ENCODE data around the gene PGM2.

PGM2 gene

DNA sequence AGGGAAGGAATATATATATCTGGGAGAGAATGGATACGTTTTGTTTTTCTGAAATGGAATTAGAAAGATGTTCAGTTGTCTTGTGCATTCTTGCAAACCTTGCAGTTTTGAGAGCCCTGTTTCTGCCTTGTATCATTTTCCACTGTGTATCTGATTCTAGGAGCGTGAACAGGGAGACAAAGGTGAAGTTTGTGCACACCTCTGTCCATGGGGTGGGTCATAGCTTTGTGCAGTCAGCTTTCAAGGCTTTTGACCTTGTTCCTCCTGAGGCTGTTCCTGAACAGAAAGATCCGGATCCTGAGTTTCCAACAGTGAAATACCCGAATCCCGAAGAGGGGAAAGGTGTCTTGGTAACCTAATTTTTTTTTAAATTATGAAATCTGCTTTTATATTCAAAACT is 17.7 kb downstream of the PGM2 start:
- in situ Hi-C loops (cut with MboI; ENCODE audit: low pct_unique_long_range_greater_than_20kb, low sequenced_read_pairs) = loop anchor here (25.0 kb wide), 1 partner anchor 843 kb away; no protein-coding TSS in a partner anchor
- DNase-seq = no peak

DNA sequence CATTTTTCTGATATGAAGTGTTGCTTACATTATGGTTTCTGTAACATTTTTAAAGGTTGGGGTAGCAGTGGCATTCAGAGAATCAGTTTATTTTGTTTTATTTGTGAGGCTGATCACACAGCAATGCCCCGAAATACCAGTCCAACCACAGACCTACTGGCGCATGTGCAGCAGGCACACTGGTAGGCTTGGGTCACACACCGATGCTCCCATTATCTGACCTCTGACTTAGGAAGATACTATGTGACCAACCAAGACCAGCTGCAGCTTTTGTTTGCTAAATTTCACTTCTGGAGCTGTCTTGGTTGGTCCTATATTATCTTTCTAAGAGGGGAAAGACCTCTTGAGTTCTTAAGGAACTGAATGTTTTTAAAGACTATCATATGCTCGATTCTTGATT is 18.7 kb downstream of the PGM2 start:
- in situ Hi-C loops (cut with MboI; ENCODE audit: low pct_unique_long_range_greater_than_20kb, low sequenced_read_pairs) = loop anchor here (25.0 kb wide), 1 partner anchor 842 kb away; no protein-coding TSS in a partner anchor
- no peak for DNase-seq

DNA sequence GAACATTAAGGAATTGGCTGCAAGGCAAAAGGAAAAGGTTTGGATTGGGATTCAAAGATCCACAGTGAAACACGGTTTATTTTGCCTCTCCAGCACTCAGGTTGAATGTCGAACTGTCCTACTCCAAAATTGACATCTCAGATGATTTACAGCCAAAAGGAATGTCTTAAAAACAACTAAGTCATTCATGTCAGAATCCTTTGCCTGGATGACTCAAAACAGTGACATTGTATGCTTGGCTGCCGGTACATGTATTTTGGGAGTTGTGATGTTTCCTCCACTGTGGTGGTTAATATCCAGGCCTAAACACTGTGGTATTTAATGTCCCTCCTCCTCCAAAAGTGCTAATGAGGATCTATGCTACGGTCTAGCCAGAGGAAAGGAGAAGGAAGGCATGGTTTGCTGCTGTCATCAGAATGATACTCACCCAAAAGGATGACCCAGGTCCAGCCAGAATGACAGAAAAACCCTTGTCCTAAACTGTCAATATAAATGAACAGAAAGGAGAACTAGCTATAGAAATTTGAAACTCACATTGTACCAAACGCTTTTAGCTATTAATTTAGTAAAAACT is 20.9 kb downstream of the PGM2 start:
- in situ Hi-C loops (cut with MboI; ENCODE audit: low pct_unique_long_range_greater_than_20kb, low sequenced_read_pairs) = loop anchor here (25.0 kb wide), 1 partner anchor 840 kb away; no protein-coding TSS in a partner anchor

DNA sequence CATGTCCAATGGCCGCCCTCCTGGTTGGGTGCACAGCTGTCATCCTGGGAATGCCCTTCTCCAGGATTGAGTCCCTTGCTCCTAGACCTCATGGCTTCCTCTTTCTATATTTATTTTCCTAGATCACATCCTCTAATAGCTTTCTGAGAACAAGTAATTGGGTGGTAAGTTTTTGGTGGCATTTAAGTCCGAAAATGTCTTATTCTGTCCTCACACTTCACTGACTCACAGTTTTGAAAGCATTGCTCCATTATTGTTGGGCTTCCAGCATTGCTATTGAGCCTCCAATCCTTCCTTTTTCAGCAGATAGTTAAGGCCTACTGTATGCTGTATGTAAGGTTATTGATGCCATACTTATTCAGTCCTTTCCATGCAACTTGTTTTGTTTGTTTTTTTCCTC is 25.9 kb downstream of the PGM2 start:
- DNase-seq = no peak
- in situ Hi-C loops (cut with MboI; ENCODE audit: low pct_unique_long_range_greater_than_20kb, low sequenced_read_pairs) = no loop called here

More for the DNA sequence above, 20.9 kb downstream of the PGM2 start:
- DNase-seq = no peak

DNA sequence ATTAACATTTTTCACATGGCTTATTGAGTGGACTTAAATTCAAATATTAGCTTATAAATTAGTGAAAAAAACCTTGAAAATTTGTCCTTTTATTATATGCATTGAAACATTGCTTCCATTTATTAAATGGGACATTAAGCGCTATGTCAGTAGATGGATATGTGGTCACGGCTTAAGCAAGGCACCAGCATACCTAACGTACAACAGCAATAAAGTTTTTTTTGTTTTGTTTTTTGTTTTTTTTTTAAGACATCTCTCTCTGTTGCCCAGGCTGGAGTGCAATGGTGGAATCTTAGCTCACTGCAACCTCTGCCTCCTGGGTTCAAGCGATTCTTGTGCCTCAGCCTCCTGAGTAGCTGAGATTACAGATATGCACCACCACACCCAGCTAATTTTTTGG is 31.6 kb downstream of the PGM2 start:
- DNase-seq = no peak
- in situ Hi-C loops (cut with MboI; ENCODE audit: low pct_unique_long_range_greater_than_20kb, low sequenced_read_pairs) = no loop called here

DNA sequence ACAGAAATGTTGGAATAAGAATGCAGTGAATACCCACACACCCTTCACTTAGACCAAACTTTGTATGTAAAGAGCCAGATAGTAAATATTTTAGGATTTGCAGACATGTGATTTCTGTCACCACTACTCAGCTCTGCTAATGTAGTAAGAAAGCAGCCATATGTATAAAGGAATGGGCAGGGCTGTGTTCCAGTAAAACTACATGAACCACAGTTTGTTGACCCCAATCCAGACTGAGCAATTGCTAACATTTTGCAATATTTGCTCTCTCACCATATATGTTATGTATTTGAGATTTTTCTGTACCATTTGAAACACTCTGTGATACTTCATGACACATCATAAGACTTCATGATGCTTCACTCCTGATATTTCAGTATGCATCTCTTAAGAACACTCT is 32.4 kb downstream of the PGM2 start:
- DNase-seq = no peak
- in situ Hi-C loops (cut with MboI; ENCODE audit: low pct_unique_long_range_greater_than_20kb, low sequenced_read_pairs) = no loop called here

DNA sequence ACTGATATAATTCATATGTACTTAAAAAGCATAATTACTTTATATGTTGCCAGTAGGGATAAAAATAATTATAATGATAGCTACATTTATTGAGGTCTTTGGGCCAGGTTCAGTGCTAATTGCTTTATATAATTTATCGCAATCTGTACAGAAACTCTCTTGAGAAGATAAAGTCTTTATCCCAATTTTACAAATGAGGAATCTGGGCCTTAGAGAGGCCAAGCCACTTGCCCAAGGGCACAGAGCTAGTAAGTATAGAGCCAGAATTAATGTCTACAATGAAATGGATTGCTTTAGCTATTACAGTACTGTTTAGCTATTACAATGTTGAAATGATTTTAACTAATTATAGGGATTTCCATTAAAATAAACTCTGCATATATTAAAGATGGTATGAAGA is 33.8 kb downstream of the PGM2 start:
- in situ Hi-C loops (cut with MboI; ENCODE audit: low pct_unique_long_range_greater_than_20kb, low sequenced_read_pairs) = no loop called here
- no peak for DNase-seq

DNA sequence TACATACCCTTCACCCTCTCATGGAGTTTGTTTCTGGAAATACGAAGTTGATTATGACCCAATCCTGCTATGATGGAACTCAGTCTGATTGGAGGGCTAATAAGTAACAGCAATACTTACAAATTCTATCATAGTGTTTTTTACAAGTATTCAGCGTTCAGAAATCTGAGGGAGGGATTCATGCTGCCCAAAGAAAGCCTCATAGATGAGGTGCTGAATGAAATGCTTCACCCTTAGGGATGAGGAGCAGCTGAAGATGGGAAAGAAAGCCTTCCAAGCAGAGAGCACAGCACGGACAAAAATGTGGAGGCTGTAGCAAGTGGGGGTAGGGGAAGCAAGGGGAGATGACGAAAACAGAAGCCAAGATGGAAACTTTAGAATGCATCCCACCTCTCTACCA is 36.5 kb downstream of the PGM2 start:
- in situ Hi-C loops (cut with MboI; ENCODE audit: low pct_unique_long_range_greater_than_20kb, low sequenced_read_pairs) = no loop called here
- DNase-seq = no peak

DNA sequence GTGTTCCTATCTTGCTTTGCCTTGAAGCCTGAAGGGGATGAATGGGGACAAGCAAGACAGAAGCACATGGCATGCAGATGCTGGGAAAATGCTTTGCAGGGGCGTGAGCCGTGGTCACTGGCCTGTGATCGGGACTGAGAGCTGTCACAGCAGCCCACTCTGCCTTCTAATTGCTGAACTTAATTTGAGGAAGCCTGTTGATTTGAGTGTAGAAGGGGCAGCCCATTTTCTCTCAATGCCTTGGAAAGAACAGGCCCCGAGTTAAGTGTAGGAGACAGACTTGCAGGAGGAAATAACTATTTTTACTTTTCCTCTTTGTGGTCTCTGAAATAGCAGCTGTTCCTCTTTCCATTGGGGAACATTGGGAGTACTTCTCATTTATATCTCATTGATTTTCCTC is 38.3 kb downstream of the PGM2 start:
- in situ Hi-C loops (cut with MboI; ENCODE audit: low pct_unique_long_range_greater_than_20kb, low sequenced_read_pairs) = no loop called here
- peak; percentile 90 for DNase-seq

DNA sequence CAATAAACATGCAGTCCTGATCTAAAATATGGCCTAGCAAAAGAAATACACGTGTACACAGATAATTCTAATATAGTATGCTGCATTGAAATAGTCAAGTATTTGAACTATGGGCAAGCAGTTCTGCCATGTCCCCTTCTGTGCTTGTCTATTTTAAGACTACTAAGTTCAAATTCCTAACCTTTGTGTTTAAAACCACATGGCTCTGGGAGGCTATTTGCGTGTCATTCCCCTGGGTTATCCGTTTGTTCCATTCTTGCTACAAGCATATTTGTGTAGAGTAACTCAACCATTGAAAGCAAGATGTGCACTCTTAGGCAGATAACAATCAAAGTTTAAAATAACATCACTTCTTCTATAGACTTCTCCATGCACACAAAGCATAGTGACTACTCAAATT is 39.0 kb downstream of the PGM2 start:
- in situ Hi-C loops (cut with MboI; ENCODE audit: low pct_unique_long_range_greater_than_20kb, low sequenced_read_pairs) = no loop called here
- peak; percentile 34 for DNase-seq

DNA sequence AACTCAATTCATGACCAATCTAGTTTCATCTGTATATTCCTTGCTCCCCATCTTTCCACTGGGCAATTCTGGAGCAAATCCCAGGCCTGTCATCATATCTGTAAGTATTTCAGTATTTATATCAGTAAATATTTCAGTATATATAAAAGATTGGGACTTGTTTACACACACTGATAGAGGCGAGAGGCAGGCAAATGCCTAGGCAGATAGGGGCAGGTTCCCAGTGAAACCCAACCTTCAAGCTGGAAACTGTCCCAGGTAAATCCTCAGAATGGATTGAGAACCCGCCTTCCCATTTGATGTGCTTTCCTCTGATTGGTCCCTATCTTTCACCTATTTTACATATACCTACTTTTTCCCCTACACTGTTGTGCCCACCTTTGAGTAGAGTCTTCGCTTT is 40.6 kb downstream of the PGM2 start:
- DNase-seq = no peak
- in situ Hi-C loops (cut with MboI; ENCODE audit: low pct_unique_long_range_greater_than_20kb, low sequenced_read_pairs) = no loop called here

DNA sequence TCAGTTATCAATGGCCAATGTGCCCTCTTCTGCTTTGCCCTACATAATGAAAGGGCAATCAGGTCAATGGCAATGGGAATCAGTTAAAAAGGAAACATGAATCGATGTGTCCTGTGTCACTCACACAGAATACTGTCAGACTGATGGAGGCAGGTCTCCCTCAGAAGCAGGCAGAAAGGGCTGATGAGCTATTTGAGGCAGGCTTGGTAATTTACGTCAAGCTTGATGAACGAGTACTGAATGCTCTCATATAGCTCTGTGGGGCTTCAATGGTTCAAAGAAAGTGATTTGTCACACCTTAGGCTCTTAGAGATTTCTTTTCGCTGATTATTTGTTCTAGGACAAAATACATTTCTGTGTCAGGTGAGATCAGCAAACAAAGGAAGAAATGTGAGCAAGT is 41.8 kb downstream of the PGM2 start:
- in situ Hi-C loops (cut with MboI; ENCODE audit: low pct_unique_long_range_greater_than_20kb, low sequenced_read_pairs) = no loop called here
- DNase-seq = no peak

DNA sequence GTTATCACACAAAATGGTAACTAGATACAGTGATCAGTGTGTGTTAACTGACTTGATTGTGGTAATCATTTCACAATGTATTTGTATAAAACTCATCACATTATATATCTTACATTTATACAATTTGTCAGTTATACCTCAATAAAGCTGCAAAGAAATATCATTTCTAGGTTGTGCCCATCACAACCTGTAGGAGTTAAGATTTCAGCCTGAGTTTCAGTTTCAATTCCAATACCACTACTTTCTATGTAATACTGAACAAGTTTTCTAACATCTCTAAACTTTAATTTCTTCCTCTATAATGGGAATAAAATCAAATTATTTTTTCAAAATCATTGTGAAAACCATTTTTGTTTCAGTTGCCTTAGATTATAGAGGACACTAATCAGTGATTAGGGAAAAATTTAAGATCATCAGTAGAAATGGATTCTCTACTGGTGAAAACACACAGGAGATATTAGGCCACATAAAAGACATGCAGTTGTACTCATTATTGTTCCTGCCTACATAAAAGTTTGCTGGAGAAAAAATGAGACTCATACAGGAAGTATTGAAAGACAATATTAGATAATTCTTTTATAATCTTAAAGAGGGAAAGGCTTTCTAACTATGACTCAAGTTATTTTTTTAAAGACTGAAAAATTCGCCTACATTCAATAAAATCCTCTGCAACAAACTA is 46.0 kb downstream of the PGM2 start:
- DNase-seq = no peak
- in situ Hi-C loops (cut with MboI; ENCODE audit: low pct_unique_long_range_greater_than_20kb, low sequenced_read_pairs) = no loop called here

DNA sequence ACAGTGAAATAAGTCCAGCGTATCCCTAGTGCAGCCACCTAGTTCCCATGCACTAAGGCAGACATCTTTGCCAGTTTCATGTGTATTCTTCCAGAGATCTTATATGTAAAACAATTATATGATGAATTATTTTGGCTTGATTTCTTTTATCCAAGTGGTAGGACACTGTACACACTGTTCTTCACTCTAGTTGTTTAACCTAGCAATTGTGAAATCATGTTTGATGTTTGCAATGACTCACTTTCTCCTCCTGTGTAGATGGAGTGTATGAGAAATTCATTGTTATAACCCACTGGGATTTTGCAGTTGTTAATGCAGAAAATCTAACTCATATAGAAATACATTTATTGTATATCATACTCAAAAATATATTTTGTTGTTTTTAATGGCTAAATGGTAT is 46.9 kb downstream of the PGM2 start:
- in situ Hi-C loops (cut with MboI; ENCODE audit: low pct_unique_long_range_greater_than_20kb, low sequenced_read_pairs) = no loop called here

DNA sequence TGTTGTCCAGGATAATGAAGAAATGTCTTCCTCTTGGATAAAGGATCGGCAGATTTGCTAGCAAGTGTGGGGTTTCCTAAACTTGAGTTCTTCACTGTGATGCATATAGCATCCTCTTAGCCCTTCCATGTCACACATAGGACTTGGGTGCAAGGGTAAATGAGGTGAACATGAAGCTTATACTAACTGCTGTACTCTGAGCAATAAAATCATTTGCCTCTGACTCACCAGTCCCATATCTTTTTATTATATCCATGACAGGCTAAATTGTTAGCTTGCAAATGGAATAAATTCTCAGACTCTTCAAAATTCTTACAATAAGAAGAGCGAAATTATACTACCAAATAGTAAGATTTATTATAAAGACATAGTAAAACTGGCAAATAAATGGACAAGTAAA is 49.7 kb downstream of the PGM2 start:
- in situ Hi-C loops (cut with MboI; ENCODE audit: low pct_unique_long_range_greater_than_20kb, low sequenced_read_pairs) = no loop called here
- no peak for DNase-seq

More for the DNA sequence above, 46.9 kb downstream of the PGM2 start:
- DNase-seq = no peak

DNA sequence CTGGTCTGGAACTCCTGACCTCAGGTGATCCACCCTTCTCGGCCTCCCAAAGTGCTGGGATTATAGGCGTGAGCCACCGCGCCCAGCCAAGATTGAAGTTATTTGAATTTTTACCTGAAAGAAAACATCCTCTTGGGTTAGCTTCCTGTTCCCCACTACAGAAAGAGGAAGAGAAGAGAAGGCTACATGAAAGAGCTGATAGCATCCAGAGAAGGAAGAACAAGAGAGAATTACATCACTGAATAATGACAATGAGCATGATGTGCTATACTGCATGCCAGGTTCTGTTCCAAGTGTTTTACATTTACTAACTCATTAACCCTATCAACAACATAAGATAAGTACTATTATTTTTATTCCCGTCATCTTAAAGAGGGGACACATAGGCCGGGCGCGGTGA is 52.9 kb downstream of the PGM2 start:
- in situ Hi-C loops (cut with MboI; ENCODE audit: low pct_unique_long_range_greater_than_20kb, low sequenced_read_pairs) = no loop called here
- DNase-seq = peak; percentile 50

DNA sequence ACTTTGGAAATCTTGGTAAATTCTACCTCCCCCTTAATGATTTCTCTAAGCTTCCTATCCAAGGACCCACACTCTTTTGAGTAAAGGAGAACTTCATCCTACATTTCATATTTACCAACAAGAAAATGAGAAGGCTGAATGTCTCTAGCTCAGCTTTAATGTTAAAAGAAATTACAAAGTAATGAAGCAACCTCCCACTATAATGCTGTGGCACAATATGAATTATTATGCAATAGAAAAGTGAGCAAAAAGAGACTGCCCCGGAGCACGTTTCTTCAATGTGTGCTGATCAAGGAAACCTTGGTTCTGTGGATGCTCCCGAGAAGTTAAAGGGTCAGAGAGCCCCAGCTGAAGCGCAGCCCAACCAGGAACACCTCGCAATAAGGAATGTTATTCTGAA is 55.3 kb downstream of the PGM2 start:
- DNase-seq = no peak
- in situ Hi-C loops (cut with MboI; ENCODE audit: low pct_unique_long_range_greater_than_20kb, low sequenced_read_pairs) = no loop called here

DNA sequence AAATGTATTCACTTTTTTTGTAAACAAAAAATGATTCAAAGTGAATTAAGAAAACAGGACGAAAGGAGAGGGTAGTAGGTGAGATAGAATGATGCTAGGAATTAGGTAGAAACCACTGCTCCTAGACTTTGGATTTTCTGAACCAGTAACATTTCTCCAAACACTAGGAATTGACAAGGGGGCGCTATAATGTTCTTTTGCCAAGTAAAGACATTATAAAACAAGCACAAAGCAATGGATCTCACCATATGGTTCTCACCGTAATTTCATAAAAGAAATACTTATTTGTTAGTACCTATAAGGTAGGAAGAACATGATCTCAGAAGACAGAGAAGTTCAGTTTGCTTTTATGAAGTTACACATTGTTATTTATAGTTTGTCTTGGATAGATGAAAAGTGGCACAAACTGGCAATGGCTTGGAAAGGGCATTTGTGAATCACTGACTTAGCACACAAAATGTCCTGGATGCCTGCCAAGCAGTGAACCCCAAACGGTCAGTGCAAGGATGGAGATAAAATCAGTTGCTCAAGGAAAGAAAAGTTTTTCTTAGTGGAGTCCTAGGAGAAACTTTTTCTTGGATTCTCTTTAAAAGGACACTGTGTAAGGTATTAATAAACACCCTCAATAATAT is 56.3 kb downstream of the PGM2 start:
- DNase-seq = no peak
- in situ Hi-C loops (cut with MboI; ENCODE audit: low pct_unique_long_range_greater_than_20kb, low sequenced_read_pairs) = no loop called here

DNA sequence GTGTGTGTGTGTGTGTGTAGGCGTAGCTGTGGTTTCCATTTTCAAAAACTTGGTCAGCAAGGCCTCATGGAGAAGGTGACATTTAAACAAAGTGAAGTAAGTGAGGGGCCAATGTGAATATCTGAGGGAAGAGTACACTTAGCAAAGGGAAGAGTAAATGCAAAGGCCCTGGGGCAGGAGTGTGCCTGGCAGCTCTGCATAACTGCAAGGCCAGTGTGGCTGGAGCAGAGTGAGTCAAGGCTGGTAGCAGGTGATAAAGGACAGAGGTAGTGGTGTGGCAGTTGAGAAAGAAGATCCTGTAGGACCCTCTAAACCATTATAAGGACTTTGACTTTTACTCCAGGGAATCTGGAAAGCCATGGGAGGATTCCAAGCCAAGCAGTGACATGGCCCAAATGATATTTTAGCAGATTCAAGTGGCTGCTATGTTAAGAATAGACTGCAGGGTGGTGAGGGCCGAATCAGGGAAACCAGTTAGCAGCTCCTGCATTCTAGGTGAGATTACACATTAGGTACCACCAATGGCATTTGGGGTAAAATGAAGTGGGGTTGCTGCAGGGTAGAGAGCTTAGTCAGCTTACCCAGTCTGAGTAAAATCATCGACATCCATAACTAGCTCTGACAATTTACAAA is 58.5 kb downstream of the PGM2 start:
- in situ Hi-C loops (cut with MboI; ENCODE audit: low pct_unique_long_range_greater_than_20kb, low sequenced_read_pairs) = no loop called here
- DNase-seq = no peak

DNA sequence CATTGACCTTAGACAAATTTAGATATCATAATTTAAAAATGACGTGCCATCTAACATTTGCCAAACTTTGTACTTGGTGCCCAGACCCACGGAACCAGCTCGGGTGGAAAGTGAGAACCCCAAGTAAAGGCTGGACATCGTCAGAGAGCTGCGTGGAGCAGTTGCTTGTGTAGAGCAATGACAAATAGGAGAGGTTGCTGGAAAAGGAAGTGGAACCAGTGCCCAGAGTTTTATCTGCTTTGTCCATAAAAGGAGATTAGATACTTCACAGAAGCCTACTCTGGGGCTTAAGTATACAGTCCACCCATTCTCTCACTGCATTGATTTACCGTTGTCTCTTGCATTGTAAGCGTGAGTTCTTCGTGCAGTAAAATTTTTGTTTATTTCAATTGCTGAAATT is 59.0 kb downstream of the PGM2 start:
- DNase-seq = peak; percentile 12
- in situ Hi-C loops (cut with MboI; ENCODE audit: low pct_unique_long_range_greater_than_20kb, low sequenced_read_pairs) = no loop called here

Data from KBM-7 (cell line).